Neural progenitor cell (in vitro differentiated cells): ENCODE results near the gene PROM2. TPM values are rescaled to one million over a fixed set of nuclear protein-coding genes. Genes with fewer than 3 reads are reported as not detected.

Source experiments
- DNase-seq: peaks from one replicate; pipeline ENCODE4 v3.0.0-alpha.2; 2016; ENCODE audit warnings: low spot score
- H2AFZ ChIP-seq: fragments of 200-600 bp; sonication (generic); replicated peaks from 2 replicates; pipeline ENCODE4 v1.6.1; 2016; ENCODE audit warnings: antibody characterized with exemption
- H3F3A ChIP-seq: fragments of 200-600 bp; sonication (generic); 2 replicates; pipeline ENCODE4 v1.6.1; 2016; ENCODE audit warnings: antibody characterized with exemption, low read depth
- H3K27ac ChIP-seq: fragments of 200-600 bp; sonication (generic); 2 replicates; pipeline ENCODE4 v1.5.1; 2016; ENCODE audit warnings: mild to moderate bottlenecking
- H3K27me3 ChIP-seq: fragments of 200-600 bp; sonication (generic); 2 replicates; pipeline ENCODE4 v1.6.1; 2016; ENCODE audit warnings: mild to moderate bottlenecking, moderate library complexity
- H3K36me3 ChIP-seq: fragments of 200-600 bp; sonication (generic); 2 replicates; pipeline ENCODE4 v1.5.1; 2016
- H3K4me1 ChIP-seq: fragments of 200-600 bp; sonication (generic); 2 replicates; pipeline ENCODE4 v1.6.1; 2016; ENCODE audit warnings: mixed run types
- H3K4me2 ChIP-seq: fragments of 200-600 bp; sonication (generic); 2 replicates; pipeline ENCODE4 v1.6.1; 2016
- H3K4me3 ChIP-seq: fragments of 200-600 bp; sonication (generic); 2 replicates; pipeline ENCODE4 v1.5.1; 2016
- H3K79me2 ChIP-seq: fragments of 200-600 bp; sonication (generic); 2 replicates; pipeline ENCODE4 v1.6.1; 2016; ENCODE audit warnings: low read depth
- H3K9ac ChIP-seq: fragments of 200-600 bp; sonication (generic); 2 replicates; pipeline ENCODE4 v1.6.1; 2016
- H3K9me3 ChIP-seq: fragments of 200-600 bp; sonication (generic); 2 replicates; pipeline ENCODE4 v1.5.1; 2016; ENCODE audit warnings: low read depth
- H4K20me1 ChIP-seq: fragments of 200-600 bp; sonication (generic); 2 replicates; pipeline ENCODE4 v1.6.1; 2016; ENCODE audit warnings: low read depth
- H3K27ac Mint-ChIP-seq: 3 replicates; pipeline ENCODE4 v1.8.0; 2021; ENCODE audit warnings: mixed read lengths
- H3K27me3 Mint-ChIP-seq: 2 replicates; pipeline ENCODE4 v1.8.0; 2022; ENCODE audit warnings: low read depth, mild to moderate bottlenecking, inconsistent platforms, moderate library complexity, mixed read lengths; ENCODE audit not compliant: insufficient read depth
- H3K36me3 Mint-ChIP-seq: 3 replicates; pipeline ENCODE4 v1.8.0; 2021; ENCODE audit warnings: mixed read lengths
- H3K4me1 Mint-ChIP-seq: 3 replicates; pipeline ENCODE4 v1.8.0; 2021; ENCODE audit warnings: mixed read lengths
- H3K4me3 Mint-ChIP-seq: 3 replicates; pipeline ENCODE4 v1.8.0; 2021; ENCODE audit warnings: mild to moderate bottlenecking, moderate library complexity, mixed read lengths
- H3K9me3 Mint-ChIP-seq: 3 replicates; pipeline ENCODE4 v1.8.0; 2020; ENCODE audit warnings: mixed read lengths
- CTCF ChIP-seq: fragments of 200-600 bp; sonication (generic); IDR thresholded peaks from 2 replicates; pipeline ENCODE4 v1.5.1; 2017; ENCODE audit warnings: antibody characterized with exemption, mild to moderate bottlenecking
- EZH2 ChIP-seq: fragments of 200-600 bp; sonication (generic); IDR thresholded peaks from 2 replicates; pipeline ENCODE4 v1.6.1; 2017; ENCODE audit warnings: antibody characterized with exemption, mild to moderate bottlenecking, moderate library complexity
- EZH2phosphoT487 ChIP-seq: fragments of 200-600 bp; sonication (generic); IDR thresholded peaks from 2 replicates; pipeline ENCODE4 v1.6.1; 2017; ENCODE audit warnings: antibody characterized with exemption
- total RNA-seq: library from RNA; depleted of rRNA; stranded (reverse); fragments of >200 nt; gene quantifications from 2 replicates; pipeline ENCODE4 v1.2.3, GENCODE V29; 2015; ENCODE audit warnings: low replicate concordance

The PROM2 gene
- total RNA-seq, 1 donor from 2014 or later, result 0.95 TPM

DNA sequence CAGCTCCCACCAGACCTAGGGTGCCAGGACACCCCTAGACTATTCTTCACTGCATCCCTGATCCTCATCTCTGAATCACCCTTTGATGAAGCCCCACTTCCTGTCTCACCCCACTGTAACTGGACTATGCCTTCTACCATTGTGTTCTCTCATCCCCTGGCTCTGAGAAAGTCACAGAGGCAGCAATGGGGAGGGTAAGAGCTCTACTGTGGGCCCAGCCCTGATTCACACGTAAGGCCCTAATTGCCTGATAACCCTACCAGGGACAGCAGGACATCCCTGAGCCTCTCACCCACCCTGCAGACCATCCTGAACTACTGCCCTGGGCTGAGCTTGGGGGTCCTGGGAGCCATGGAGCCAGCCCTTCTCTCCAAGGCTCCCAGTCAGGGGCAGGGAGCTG lies 1.5 kb upstream of the PROM2 start:
- peaks cover 7% of the 10 kb centered on the region for H3K4me1 Mint-ChIP-seq

DNA sequence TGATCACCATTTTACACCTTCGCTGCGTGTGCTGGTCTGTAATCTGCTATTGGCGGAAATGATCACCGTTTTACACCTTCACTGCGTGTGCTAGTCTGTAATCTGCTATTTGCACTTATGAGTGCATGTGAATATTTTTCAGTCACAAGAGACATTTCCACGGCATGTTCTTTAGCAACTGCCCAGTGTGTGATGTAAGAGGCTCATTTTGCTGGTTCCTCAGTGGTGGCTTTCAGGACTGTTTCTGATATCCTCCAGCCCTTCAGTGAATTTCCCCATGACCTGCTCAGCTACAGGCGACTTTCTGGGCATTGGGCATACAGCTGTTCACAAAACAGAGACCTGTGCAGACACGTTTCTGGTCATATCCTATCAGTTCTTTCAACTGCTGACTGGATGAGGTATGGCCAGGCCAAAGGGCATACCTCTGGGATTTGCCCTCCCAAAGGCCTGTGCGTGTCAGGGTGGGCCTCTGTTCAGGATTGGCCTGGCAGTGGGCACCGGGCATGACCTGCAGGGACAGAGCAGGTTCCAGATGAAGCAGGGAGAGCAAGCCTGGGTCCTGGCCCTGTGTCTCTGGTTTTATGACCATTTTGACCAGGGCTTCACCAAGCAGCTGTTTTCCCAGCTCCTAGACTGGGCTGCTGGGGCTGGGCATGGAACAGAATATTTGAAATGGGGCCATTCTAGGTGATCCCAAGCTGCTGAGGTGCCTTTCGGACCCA lies 521 bp upstream of the PROM2 start:
- H3K36me3 ChIP-seq, result no peaks in the 10 kb centered on the region
- TF ChIP-seq EZH2 (no peak), EZH2phosphoT487 (no peak), CTCF (no peak)
- H2AFZ ChIP-seq, result no peak overlapping the region
- DNase-seq, result no peak
- H3K27me3 ChIP-seq, result no peaks in the 10 kb centered on the region
- Mint-ChIP-seq H3K4me1 (no peaks in the 10 kb centered on the region), H3K27ac (no peak overlapping the region), H3K36me3 (no peaks in the 10 kb centered on the region), H3K9me3 (no peaks in the 10 kb centered on the region), H3K4me3 (no peak overlapping the region), H3K27me3 (peaks cover 7% of the 10 kb centered on the region)
- H3K4me3 ChIP-seq, result no peak overlapping the region
- no peaks in the 10 kb centered on the region for H3F3A ChIP-seq
- H4K20me1 ChIP-seq, result no peaks in the 10 kb centered on the region
- H3K79me2 ChIP-seq, result no peaks in the 10 kb centered on the region
- H3K9ac ChIP-seq, result no peak overlapping the region
- H3K9me3 ChIP-seq, result no peaks in the 10 kb centered on the region
- no peak overlapping the region for H3K4me2 ChIP-seq
- H3K4me1 ChIP-seq, result no peaks in the 10 kb centered on the region
- H3K27ac ChIP-seq, result no peak overlapping the region

More for the DNA sequence above, 1.5 kb upstream of the PROM2 start:
- Histone ChIP-seq H3F3A (no peaks in the 10 kb centered on the region), H3K79me2 (no peaks in the 10 kb centered on the region), H2AFZ (no peak overlapping the region), H3K4me2 (no peak overlapping the region), H3K27me3 (no peaks in the 10 kb centered on the region), H3K9ac (no peak overlapping the region), H3K36me3 (no peaks in the 10 kb centered on the region), H3K27ac (no peak overlapping the region), H4K20me1 (no peaks in the 10 kb centered on the region), H3K4me1 (no peaks in the 10 kb centered on the region), H3K4me3 (no peak overlapping the region), H3K9me3 (no peaks in the 10 kb centered on the region)
- Mint-ChIP-seq H3K36me3 (no peaks in the 10 kb centered on the region), H3K9me3 (no peaks in the 10 kb centered on the region), H3K27ac (no peak overlapping the region), H3K4me3 (no peak overlapping the region), H3K27me3 (peaks cover 7% of the 10 kb centered on the region)
- DNase-seq, result no peak
- TF ChIP-seq EZH2phosphoT487 (no peak), EZH2 (no peak), CTCF (no peak)

GRCh38 chr2:95275151-95275515 lies 884 bp downstream of the PROM2 start:
- Histone ChIP-seq H3K4me3 (no peak overlapping the region), H3K4me1 (no peaks in the 10 kb centered on the region), H3K9me3 (no peaks in the 10 kb centered on the region), H3F3A (no peaks in the 10 kb centered on the region), H3K27me3 (no peaks in the 10 kb centered on the region), H3K79me2 (no peaks in the 10 kb centered on the region), H4K20me1 (no peaks in the 10 kb centered on the region), H3K27ac (no peak overlapping the region), H2AFZ (no peak overlapping the region), H3K9ac (no peak overlapping the region), H3K36me3 (no peaks in the 10 kb centered on the region), H3K4me2 (no peak overlapping the region)
- DNase-seq, result no peak
- Mint-ChIP-seq H3K27me3 (peaks cover 7% of the 10 kb centered on the region), H3K27ac (no peak overlapping the region), H3K4me3 (no peak overlapping the region), H3K9me3 (no peaks in the 10 kb centered on the region), H3K36me3 (no peaks in the 10 kb centered on the region), H3K4me1 (no peaks in the 10 kb centered on the region)
- TF ChIP-seq CTCF, result no peak
- no peak for TF ChIP-seq EZH2
- no peak for TF ChIP-seq EZH2phosphoT487
